HG02870 (cell line): ENCODE measurements around the gene FBXW7.
A peak's percentile ranks its signal among the peaks of the same experiment; 100 is the strongest.

Experiments
- ATAC-seq: cut with Tn5 transposase; IDR thresholded peaks from one replicate; pipeline ENCODE4 v1.9.1; 2021; ENCODE audit warnings: mild to moderate bottlenecking, moderate library complexity; ENCODE audit not compliant: unreplicated experiment

The FBXW7 gene

DNA sequence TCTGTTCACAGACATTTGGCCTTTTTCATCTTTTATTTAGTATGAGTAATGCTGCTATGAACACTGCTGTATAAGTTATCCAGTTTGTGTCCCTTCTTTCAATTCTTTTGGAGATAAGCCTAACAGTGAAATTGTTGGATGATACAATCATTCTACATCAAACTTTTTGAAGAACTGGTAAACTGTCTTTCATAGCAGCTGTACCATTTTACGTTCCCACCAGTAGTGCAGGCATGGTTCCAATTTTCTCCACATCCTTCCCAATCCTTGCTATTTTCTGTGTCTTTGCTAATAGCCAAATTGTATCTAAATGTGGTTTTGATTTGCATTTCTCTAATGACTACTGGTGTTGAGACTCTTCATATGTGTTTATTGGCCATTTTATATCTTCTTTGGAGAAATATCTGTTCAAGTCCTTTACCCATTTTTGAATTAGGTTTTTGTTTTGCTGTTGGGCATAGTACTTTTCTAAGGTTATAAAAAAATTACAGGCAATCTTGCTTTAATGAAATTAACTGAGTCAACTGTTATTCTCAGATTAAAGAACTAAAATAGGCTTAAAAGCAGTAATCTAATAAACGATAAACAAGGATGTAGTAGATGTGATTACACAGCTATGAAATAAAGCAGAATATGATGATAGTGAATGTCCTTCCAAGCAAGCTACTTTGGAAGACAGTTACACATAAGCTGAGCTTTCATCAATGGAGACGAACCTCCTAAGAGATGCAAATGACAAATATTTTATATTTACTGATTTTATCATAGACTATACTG, 57.2 kb downstream of the FBXW7 start:
- no peak for ATAC-seq

DNA sequence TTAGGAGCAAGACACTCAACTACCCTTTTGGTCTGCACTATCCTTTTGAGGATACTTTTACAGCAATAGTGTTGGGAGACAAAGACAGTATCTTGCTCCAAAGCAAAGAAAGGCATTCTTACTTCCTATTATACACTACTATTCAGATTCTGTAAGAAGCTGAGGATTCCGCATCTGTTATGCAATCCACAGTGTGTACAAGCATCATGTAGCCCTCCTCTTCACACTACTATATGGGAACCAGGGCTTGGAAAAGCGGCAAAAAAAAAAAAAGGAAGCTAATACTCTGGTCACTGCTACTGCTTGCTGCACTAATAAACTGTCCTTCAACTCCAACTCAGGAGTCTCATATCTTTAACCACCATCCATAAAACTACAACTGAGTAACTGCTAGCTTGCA, 59.1 kb downstream of the FBXW7 start:
- no peak for ATAC-seq

DNA sequence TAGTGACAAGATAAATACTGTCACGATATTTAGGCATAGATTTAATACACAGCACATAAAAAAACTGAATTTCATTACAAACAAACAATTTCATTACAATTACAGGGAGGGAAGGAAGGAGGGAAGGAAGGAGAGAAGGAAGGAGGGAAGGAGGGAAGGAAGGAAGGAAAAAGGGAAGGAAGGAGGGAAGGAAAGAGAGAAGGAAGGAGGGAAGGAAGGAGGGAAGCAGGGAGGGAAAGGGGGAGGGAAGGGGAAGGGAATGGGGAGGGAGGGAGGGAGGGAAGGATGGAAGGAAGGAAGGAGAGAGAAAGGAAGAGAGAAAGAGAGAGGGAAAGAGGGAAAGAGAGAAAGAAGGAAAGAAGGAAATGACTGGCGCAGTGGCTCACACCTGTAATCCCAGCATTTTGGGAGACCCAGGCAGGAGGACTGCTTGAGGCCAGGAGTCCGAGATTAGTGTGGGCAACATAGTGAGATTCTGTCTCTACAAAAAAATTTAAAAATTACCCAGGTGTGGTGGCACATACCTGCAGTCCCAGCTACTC, 64.6 kb downstream of the FBXW7 start:
- ATAC-seq = no peak

DNA sequence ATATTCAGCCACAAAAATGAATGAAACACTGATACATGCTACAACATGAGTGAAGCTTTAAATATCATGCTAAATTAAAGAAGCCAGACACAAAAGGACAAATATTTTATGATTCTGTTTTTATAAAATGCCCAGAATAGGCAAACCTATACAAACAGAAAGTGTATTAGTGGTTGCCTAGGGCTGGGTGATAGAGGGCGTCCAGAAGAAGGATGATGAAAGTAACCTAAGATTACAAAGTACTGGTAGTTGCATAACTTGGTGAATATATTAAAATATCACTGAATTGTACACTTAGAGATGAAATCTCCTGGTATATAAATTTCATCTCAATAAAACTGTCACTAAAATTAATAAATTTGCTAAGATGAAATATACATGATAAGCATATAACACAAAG, 67.5 kb downstream of the FBXW7 start:
- ATAC-seq = no peak

DNA sequence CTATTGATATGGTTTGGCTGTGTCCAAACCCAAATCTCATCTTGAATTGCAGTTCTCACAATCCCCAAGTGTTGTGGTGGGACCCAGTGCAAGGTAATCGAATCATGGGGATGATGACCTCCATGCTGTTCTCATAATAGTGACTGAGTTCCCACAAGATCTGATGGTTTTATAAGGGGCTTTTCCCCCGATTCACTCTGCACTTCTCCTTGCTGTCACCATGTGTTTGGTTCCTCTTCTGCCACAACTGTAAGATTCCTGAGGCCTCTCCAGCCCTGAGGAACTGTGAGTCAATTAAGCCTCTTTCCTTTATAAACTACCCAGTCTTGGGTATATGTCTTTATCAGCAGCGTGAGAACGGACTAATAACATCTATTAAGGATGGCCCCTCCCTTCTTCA, 68.8 kb downstream of the FBXW7 start:
- no peak for ATAC-seq

DNA sequence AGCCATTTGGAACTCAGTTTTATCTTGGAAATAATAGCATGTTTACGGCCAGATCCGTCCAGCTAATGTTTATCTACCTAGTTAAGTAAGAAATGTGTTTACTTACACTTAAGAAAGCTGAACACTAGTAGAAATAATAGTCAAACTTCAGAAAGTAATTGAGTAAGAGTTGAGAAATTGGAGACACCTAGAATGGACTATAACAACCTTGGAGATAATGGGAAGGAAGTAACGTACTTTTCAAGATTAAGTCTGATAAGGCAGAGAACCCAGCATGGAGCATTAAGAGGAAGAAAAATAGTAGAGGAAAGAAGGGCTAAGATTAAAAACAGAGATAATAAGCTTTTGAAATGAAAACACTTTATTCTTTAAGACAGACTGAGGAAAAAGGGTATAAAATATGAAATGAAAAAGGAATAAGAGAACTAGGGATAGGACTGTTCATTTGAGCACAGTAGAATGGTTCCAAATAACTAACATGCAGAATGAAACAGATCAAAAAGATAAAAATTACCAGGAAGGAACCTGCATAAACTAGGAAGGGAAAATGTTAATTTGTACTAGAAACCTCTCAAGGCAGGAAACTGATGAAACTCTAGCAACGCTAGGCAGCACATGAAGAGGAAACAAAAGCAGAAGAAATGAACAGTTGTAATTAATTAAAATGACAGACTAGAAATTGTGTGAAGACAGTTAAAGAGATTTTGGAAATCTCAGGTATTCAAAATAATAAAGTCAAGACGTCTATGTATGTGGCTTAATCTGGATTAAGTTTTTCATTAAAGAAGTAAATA, 71.7 kb downstream of the FBXW7 start:
- no peak for ATAC-seq

DNA sequence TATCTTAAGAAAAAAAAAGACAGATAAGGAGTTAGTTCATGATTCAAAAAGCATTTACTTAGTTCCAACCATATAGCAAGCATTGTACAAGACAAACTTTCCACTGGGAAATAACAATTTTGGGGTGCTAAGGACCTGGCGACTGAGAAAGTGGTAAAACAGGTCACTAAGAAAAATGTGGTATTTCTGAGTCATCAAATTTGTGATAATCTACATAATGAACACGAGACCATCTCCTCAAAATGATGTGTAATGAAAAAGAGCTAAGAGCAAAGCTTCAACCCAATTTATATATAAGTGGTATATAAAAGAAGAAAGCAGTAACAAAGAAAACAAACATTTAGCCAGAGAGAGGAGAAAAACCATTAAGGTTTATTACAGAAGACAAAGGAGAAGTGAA, 72.3 kb downstream of the FBXW7 start:
- no peak for ATAC-seq

DNA sequence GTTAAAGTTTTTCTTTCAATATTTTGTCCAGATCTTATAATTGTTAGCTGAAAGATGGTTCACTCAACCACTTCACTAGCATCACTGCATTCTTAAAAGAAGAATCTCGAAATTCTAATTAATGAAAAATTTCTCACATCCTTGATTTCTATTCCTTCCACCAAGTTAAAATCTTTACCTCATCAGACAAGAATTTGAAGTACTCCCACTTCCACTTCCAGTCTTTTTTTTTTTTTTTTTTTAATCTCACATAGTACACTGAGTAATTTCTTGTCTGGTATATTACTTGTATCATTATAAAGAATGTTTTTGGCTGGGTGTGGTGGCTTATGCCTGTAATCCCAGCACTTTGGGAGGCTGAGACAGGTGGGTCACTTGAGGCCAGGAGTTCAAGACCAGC, 73.2 kb downstream of the FBXW7 start:
- no peak for ATAC-seq

DNA sequence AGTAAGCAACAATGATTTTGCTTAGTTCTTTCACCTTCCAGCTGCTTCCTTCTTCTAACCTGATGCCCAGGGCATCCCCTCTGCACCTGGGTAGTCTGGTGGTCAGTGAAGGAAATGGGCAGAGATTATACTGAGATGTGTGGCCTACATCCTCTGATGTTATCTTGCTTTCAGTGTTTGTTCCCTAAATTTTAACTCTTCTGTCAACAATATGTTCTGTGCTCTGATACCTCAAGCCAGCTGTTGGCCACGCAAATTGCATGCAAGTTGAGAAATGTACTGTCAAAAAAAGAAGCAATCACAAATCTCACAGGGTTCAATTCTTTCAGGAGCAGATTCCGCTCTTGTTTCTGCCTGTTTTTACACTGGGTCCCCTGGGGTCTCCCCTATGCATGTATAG, 73.8 kb downstream of the FBXW7 start:
- ATAC-seq = no peak

DNA sequence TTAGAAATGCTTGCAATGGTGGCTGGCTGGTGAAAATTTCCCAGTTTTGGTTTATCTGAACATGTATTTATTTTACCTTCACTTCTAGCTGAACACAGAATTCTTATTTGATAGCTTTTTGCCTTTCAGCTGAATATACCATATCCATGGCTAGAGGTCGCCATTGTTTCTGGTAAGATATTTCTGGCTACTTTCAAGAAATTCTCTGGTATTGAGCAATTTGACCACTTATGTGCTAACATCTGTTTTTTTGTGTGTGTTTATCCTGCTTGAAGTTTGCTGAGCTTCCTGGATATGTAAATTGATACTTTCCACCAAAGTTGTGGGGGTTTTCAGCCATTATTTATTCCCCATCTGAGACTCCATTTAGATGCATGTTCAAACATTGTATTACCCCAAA, 75.4 kb downstream of the FBXW7 start:
- ATAC-seq = no peak

DNA sequence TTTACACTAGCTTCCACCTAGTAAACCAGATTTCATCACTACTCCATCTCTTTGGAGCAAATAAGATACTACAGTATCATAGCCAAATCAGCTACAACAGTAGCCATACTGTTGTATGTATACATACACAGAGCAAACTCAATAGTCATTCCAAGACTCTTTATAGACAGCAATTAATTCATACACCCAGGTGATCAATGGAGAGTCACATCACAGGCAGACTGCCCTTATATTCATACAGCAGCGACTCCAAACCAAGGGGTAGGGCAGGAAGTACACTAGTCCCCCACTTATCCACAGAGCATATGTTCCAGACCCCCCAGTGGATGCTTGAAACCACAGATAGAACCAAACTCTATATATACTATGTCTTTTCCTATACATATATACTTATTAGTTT, 76.6 kb downstream of the FBXW7 start:
- peak; percentile 16 for ATAC-seq

DNA sequence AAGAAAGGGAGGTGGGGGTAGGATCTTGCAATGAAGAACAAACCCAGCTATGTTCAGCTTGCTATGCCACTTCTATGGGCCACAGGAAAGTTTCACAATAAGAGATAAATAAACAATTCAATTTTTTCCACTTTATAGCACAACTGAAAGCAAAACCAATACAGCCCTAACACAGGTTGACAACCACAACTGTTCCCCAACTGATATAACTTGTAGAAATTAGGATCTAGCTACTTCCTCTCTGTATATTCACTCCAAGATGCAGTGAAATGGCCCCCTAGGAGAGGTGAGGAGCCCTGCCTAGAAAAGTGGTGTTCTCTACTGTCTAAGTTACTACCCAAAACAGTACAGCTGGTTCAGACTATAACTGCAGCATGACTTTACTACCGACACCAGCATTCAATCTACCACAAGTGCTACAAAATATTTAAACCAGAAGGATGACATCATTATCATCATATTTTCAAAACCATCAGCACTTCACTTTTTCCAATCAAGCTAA, 77.0 kb downstream of the FBXW7 start:
- peak; percentile 37 for ATAC-seq

DNA sequence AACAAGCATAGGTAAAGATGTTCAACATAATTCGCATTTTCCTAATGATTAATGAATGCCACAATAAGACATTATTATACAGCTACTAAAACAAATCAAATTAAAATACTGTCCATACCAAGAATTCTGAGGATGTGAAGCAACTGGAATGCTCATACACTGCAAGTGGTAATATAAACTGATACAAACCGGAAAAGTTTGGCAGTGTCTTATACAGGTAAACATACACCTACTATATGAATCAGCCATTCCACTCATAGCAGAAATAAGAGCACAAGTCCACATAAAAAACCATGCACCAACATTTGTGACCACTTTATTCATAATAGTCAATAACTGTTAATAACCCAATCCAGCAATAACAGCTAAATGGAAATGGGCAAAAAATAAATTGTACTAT, 79.3 kb downstream of the FBXW7 start:
- no peak for ATAC-seq

DNA sequence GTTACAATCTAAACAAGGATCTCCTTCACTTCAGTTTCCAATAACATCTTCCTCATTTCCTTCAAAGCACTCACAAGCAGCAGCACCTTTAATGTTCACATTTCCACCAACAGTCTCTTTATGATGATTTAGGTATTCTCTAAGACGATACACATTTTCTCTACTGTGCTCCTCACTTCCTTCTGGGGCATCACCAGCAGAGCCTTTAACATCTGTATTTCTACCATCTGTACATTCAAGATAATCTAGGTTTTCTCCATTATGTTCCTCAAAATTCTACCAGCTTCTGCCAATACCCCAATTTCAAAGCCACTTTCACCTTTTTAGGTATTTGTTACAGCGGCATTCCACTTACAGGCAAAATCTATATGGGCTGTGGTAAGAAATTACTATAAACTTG, 80.6 kb downstream of the FBXW7 start:
- ATAC-seq = no peak

DNA sequence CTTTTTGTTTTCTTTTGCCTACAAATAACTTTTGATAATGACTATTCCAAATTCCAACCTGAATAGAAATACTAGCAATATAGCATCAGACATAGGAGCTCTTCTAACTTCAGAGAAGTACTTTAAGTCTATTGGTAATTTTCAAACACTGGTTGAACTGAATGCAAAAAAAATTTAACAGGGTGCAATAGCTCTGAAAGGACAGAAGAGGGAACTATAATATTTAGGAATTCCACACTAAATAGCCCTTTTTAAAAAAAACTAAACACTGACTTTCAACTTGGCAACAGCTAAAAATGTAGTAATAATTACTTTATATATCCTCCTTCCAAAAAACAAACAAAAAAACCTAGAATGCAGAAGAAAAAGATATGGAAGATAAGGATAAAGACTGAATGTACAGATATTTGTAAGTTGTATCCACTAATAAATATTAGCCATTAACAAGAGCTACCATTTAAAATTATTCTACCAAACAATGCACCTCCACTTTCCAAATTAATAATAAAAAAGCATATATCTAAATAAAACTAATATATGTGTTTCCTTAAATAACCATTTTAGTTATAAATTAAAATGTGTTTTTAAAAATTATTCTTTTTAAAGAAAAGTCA, 81.4 kb downstream of the FBXW7 start:
- ATAC-seq = no peak

DNA sequence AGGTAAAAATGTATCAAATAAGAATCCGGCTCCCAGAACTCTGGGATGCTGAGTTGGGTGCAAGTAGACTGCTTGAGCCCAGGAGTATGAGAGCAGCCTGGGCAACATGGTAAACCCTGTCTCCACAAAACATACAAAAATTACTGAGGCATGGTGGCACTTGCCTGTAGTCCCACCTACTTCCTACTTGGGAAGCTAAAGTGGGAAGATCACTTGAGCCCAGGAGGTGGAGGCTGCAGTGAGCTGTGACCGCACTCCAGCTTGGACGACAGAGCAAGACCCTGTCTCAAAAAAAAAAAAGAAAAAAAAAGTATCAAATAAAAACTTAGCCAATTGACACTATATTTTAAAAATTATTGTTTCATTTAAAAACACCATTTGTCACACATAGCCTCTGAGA, 84.4 kb downstream of the FBXW7 start:
- no peak for ATAC-seq

DNA sequence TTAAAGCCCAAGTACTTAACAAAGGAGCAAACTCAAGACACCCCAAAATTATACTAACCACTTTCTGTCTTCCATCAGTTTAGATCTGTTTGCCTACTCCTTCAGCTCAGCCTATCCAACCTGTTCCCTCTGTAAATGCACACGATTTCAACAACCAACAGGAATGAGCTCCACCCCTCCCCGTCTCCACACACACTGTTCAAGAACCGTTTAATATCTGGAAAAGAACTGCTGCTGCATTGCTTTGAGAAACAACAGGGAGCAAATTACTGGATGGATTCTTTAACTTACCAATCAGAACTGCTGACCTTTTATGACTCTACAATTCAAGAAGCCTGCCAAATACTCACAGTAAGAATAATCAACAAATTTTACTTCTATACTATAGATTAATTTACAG, 87.0 kb downstream of the FBXW7 start:
- no peak for ATAC-seq

DNA sequence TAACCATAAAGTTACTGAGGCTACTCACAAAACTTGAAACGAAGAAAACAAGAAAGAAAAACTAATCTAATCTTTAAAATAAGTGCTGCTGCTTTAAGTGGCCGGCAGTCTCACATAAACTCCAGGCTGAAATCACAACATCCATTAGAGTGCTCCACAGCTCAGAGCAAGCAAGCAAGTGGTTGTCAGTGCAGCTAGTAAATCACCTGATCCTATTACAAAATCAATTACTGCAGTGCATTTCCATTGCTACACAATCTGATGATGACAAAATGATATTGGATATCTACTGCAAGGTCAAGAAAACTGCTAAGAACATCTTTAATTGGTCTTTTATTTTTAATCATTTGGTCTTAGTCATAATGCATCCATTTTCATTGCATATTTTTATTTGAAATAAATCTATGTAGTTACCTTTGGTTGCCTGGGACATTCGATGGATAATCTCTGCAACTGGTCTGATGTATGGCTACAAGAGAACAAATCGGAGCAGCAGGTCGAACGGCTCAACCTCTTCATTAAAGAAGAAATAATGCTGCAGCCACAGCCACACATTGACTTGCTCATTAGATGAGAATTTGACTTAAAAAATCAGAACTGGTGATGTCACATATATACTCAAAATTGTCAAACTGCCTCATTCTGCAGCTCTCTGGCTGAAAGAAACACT, 87.7 kb downstream of the FBXW7 start:
- no peak for ATAC-seq

DNA sequence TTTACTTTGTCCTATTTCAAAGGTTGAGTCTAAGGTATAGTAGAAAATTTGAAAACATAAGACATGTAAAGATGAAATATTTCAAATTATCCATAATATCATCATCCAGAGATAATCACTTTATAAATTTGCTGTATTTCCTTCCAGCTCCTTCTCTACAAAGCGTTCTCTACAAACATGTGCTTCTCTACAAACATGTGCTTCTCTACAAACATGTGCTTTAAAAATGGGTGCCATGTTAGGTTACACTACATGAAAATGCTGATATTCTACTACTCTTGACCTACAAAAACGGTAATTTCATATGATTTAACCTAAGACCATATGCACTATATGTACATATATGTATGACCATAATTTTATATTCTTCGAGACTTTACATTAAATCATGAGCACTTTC, 92.0 kb downstream of the FBXW7 start:
- no peak for ATAC-seq

DNA sequence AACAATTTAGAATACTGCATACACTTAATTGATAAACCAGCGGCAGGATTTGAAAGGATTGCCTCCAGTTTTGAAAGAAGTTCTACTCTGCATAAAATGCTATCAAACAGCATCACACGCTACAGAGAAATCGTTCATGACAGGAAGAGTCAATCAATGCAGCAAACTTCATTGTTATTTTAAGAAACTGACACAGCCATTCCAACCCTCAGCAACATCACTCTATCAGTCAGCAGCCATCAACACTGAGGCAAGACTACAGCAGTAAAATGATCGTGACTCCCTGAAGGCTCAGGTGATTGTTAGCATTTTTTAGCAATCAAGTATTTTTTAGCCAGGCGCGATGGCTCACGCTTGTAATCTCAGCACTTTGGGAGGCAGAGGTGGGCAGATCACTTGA, 98.3 kb downstream of the FBXW7 start:
- ATAC-seq = no peak

DNA sequence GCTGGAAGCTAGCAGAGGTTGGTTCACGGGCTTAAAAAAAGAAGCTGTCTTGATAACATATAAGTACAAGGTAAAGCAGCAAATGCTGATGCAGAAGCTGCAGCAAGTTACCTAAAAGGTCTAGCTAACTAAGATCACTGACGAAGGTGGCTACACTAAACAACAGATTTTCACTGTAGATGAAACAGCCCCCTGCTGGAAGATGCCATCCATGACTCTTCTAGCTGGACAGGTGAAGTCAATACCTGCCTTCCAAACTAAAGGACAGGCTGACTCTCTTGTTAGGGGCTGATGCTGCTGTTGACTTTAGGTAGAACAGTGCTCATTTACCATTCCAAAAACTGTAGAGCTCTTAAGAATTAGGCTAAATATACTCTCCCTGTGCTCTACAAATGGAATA, 99.5 kb downstream of the FBXW7 start:
- no peak for ATAC-seq
